NCI-H82 treated with DMSO at 0.1 percent for 48 hours (cell line): Measurements from ENCODE around the gene DDI1.

ENCODE experiments used
- DNase-seq: peaks from one replicate; lab custom pipeline; 2025; ENCODE audit not compliant: unreplicated experiment; lab: John Stamatoyannopoulos, UW

DDI1 gene

DNA sequence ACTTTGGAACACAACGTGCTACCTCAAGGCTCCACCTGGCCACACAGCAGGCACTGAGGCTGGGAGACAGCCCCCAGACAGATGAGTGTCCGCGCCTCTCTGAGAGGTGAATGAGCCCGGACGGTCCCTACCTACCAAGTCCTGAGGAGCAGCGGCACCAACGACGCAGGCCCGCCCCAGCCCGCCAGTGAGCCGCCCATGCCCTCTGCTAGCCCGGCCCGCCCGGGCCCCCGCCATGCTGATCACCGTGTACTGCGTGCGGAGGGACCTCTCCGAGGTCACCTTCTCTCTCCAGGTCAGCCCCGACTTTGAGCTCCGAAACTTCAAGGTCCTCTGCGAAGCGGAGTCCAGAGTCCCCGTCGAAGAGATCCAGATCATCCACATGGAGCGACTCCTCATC is at the start of gene DDI1:
TSS of gene DDI1 (plus strand) at position 53 of the 400 bp plus-strand sequence. CDS start at position 236, 183 bp downstream.
- no peak for DNase-seq

- DNase-seq, result no peak
Measured at GRCh38 chr11:103987629-103988594, 48.5 kb upstream of the DDI1 start.

GRCh38 chr11:103988595-103988969 is 47.9 kb upstream of the DDI1 start:
- DNase-seq, result no peak

DNA sequence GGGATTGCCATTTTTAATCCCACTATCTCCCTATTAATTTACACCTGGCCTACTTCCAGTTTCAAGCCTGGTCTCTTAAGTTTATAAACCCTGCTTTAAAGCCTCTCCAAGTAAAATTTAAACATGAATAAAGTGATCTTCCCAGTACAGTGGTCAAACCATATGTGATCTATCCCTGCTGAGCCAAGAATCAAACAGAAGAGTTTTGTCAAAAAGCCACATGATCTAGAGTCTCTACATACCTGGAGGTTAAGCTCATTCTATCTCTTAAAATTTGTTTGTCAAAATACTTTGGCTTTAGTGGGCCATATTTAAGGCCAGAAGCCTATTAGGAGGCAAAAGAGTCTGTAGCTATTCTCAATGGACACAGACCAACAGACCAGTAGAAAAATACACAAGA is 42.9 kb upstream of the DDI1 start:
- no peak for DNase-seq

DNA sequence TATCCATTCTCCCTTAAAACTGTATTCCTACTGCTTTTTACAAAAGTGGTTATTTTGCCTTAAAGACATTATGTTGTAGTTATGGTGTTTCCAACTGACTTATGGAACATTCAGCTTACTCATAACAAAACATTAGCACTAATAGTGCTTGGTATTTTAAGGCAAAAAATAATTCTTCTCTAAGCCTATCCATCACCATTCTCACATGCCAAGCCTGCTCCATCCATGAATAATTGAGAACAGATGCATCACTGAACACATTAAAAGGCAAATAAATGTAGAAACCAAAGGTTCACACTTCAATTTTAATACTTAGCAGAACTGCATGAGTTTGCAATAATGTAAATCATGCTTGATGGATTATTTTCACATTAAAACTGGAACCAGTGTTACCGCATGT is 42.3 kb upstream of the DDI1 start:
- DNase-seq, result no peak

- DNase-seq, result no peak
Measured at GRCh38 chr11:103994518-103994917, 41.9 kb upstream of the DDI1 start.

- DNase-seq, result no peak
Measured at GRCh38 chr11:103995896-103996295, 40.5 kb upstream of the DDI1 start.

GRCh38 chr11:103997082-103997481 is 39.4 kb upstream of the DDI1 start:
- no peak for DNase-seq

DNA sequence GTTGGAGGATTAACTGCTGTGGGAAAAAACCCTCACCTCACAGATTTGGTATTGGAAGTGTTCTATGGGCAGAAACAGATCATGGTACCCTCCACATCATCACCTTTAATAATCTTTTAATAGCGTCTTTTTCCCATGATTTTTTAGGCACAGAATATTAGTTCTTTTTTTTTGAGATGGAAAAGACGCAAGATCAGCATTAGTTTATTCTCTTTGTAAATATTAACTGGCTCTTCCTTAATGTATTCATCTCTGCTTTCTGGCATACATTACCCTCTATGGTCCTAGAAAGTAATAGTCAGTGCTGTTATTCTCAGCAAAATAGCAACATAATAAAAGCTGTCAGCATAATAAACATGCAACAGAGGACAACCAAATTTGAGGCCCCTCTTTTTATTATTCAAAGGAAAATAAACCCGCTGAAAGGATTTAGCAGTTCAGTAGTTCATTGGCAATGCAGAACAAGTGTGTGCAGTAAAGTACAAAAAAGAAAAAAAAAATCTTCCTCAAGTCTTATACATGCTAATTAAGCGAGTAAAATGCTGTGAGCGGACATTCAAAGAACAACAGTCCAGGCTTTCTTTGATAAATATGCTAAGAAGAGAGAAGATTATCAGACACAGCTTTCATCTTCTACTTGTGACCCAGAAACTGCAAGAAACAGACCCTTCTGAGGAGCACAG is 37.5 kb upstream of the DDI1 start:
- DNase-seq, result no peak

DNA sequence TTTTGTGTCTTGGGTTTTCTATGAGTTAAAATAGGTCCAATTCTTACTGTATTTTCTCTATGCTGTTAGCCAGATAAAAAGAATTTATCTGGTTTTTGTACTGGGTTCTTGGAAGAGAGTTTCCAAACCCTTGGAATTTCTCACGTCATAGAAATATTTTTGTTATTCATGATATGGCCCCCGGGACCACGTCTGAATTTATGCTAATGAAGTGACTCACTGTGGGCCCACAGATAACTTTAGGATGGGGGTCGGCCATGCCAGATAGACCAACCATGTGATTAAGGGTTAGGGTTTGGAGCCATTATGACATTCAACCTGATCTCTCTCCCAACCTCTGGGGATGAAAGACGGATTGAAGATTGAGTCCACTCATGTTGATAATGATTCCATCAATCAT is 35.6 kb upstream of the DDI1 start:
- no peak for DNase-seq

- no peak for DNase-seq
Measured at GRCh38 chr11:104001561-104002056, 34.8 kb upstream of the DDI1 start.

GRCh38 chr11:104003491-104003890 is 32.9 kb upstream of the DDI1 start:
- no peak for DNase-seq

- DNase-seq, result no peak
Measured at GRCh38 chr11:104005234-104005855, 31.1 kb upstream of the DDI1 start.

DNA sequence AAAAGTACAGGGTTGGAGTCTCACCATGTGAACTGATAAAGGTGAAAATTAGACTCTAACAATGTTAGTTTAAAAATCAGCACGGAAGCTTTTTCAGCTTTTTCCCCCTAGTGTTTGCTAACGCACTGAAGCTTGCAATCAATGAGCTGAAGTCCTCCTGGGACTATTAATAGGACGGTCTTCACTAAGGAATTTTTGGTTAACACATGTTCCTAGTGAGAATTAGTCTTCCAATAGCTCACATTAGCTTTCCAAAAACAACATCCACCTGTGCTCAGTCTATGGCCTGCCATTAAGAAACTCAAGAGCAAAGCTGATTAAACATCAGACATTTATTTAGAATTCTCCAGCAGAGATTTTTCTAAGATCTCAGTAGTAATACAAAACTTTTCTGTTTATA is 26.7 kb upstream of the DDI1 start:
- DNase-seq, result no peak

- no peak for DNase-seq
Measured at GRCh38 chr11:104011044-104011443, 25.4 kb upstream of the DDI1 start.

DNA sequence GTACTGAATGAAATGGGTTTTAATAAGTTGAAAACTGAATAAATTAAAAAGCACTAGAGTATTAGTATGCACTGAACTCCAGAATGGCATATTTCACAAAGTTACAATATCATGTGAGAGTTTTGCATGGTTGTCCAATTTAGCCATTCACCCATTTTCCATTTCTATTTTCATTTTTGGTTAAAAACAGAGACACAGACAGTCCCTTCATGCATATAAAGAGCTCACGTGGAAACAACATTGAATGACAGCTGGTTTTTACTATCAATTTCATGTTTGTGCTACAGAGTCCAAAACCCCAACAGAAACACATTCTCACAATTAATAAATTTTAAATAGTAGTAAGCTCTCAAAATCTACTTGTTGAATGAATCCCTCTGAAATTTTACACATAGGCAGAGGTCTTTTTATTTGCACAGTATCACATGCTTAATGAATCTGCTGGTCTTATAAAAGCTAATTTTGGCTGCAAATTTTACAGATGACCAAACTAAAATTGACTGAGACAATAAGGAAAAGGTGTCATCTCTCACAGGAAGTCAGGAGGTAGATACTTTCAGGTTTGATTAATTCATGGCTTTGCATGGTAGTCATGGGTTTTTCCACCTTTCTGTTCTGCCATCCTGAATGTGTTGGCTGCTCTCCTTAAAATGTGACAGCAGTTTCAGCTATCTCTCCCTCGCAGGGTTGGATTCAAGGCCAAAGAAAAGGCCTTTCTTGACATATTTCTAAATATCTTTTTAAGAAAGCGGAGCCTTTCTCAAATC is 20.6 kb upstream of the DDI1 start:
- DNase-seq, result no peak

DNA sequence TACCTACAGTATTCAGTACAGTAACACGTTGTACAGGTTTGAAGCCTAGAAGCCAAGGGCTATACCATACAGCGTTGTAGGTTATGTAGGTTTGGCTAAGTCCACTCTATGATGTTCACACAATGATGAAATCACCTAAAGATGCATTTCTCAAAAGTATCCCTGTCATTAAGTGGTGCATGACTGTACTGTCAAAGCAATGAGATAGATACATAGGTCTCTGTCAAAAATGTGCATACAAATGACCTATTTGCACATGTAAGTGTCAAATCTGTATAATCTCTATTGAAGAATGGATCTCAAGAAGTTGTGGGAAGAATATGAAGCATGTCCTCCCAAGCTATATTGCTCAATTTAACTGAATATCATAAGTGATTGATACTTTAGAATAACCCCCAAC is 11.9 kb upstream of the DDI1 start:
- no peak for DNase-seq

- DNase-seq, result no peak
Measured at GRCh38 chr11:104028476-104029263, 7.8 kb upstream of the DDI1 start.

DNA sequence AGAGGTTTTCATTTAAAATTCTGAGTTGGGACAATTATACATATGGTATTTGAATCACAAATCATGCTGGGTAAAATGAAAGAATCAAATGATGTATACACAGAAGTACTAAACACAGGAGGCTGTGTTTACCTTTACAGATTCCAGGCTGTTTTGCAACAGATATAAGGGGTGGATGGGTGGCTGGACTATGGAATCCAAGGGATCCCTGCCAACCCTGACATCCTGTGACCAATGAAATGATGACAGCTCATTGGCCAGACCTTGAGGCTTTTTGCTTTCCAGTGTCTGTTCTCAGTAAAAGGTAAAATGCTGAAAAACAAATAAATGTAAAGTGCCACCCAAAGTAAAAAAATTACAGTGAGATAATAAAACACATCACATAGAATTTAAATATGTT is 3.3 kb upstream of the DDI1 start:
- DNase-seq, result no peak

DNA sequence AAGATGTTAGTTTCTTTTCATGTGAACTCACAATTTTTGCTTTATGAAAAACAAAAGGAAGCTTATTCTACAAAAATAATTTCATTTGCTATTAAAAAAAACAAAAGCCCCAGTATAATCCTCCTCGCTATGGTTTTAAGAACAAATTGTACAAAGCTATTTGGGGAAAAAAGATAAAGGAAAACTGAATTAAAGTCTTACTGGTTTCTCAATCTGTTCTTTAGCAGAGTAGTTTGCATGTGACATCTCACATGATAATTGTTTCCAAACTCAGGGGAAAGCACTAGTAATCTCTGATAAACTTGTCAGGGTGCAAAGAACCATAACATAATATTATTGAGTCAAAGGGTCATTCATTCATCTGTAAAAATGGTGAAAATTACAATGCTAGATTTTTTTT is 2.9 kb upstream of the DDI1 start:
- no peak for DNase-seq
